IPS-20b (cell line): Measurements from ENCODE around the gene B9D1.

Source experiments
- H3K27ac ChIP-seq: one replicate; pipeline ENCODE4 v1.5.1; 2013; ENCODE audit warnings: low read length
- H3K27me3 ChIP-seq: 2 replicates; pipeline ENCODE4 v1.6.1; 2013; ENCODE audit warnings: mild to moderate bottlenecking, low read length, inconsistent platforms; ENCODE audit not compliant: insufficient read depth
- H3K36me3 ChIP-seq: 2 replicates; pipeline ENCODE4 v1.6.1; 2013; ENCODE audit warnings: low read depth, mild to moderate bottlenecking, inconsistent platforms, low read length, moderate library complexity; ENCODE audit not compliant: insufficient read depth
- H3K4me1 ChIP-seq: 2 replicates; pipeline ENCODE4 v1.6.1; 2013; ENCODE audit warnings: mild to moderate bottlenecking, control low read depth, inconsistent platforms, low read length, moderate library complexity; ENCODE audit not compliant: insufficient read depth
- H3K4me3 ChIP-seq: 2 replicates; pipeline ENCODE4 v1.5.1; 2013; ENCODE audit warnings: mild to moderate bottlenecking, low read length, inconsistent platforms
- H3K9ac ChIP-seq: 2 replicates; pipeline ENCODE4 v1.6.1; 2013; ENCODE audit warnings: low read depth, mild to moderate bottlenecking, inconsistent platforms, low read length, moderate library complexity
- H3K9me3 ChIP-seq: 2 replicates; pipeline ENCODE4 v1.6.1; 2013; ENCODE audit warnings: mild to moderate bottlenecking, low read depth, low read length, inconsistent platforms; ENCODE audit not compliant: insufficient read depth

Gene B9D1

GRCh38 chr17:19386974-19387920 lies 24.7 kb upstream of the B9D1 start, which contains the start of gene MFAP4:
MFAP4 (minus strand) TSS chr17:19387190; CDS start chr17:19387155, 35 bp downstream.
- no peaks in the 10 kb centered on the region for H3K27me3 ChIP-seq
- peak within 1 kb of the TSS; percentile 48; the same call in 1 of the 2 replicates for H3K4me3 ChIP-seq
- H3K9me3 ChIP-seq: no peaks in the 10 kb centered on the region
- H3K9ac ChIP-seq: peak within 1 kb of the TSS; percentile 75
- H3K4me1 ChIP-seq: peaks cover 12% of the 10 kb centered on the region; the same call in 1 of the 2 replicates
- H3K27ac ChIP-seq: peak within 1 kb of the TSS; percentile 67
- H3K36me3 ChIP-seq: peaks cover 34% of the 10 kb centered on the region

DNA sequence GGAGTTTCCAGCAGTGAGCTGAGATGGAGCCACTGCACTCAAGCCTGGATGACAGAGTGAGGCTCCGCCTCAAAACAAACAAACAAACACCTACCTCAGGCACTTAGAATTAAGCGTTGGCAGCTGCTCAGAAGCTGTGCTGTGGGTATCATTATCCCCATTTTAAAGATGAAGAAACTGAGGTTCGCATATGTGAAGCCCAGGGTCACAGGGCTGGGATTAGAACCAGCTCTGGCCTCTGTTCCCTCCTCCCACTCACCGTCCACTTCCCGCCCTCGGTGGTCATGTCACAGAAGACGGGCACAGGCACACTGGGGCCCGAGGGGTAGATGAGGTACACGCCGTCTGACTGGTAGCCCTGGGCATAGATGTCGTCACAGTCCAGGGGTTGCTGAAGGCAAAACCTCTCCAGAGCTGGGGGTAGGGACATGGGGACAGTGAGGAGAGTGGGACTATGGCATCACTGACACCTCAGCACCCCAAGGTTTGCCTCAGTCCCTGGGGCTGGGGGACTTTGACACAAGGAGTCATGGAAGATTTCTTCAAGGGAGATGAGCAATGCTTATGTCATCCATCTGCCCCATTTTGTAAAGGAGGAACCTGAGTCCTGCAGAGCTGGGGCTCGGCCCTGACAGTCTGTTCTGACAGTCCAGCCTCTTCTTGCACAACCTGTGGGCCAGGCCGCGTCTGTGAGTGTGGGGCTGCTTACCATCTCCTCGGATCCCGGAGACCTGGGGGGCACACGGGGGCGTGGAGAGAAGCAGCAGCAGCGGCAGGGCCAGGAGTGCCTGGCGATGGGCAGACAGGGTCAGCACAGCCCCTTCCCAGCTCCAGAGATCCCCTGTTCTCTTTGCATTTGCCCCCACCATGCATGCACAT lies 23.8 kb upstream of the B9D1 start:
- peaks cover 43% of the 10 kb centered on the region for H3K36me3 ChIP-seq
- H3K27ac ChIP-seq: no peak overlapping the region
- H3K9me3 ChIP-seq: no peaks in the 10 kb centered on the region
- H3K27me3 ChIP-seq: no peaks in the 10 kb centered on the region
- peaks cover 9% of the 10 kb centered on the region; the same call in 1 of the 2 replicates for H3K4me1 ChIP-seq
- peak overlapping the region; percentile 48; the same call in 1 of the 2 replicates for H3K4me3 ChIP-seq
- H3K9ac ChIP-seq: no peak overlapping the region

GRCh38 chr17:19385521-19385983 lies 23.0 kb upstream of the B9D1 start:
- no peaks in the 10 kb centered on the region for H3K9me3 ChIP-seq
- H3K4me1 ChIP-seq: peaks cover 8% of the 10 kb centered on the region; the same call in 1 of the 2 replicates
- peaks cover 50% of the 10 kb centered on the region for H3K36me3 ChIP-seq
- H3K9ac ChIP-seq: no peak overlapping the region
- H3K27ac ChIP-seq: no peak overlapping the region
- no peak overlapping the region for H3K4me3 ChIP-seq
- no peaks in the 10 kb centered on the region for H3K27me3 ChIP-seq

GRCh38 chr17:19384723-19385391 lies 22.3 kb upstream of the B9D1 start:
- no peaks in the 10 kb centered on the region for H3K27me3 ChIP-seq
- H3K4me3 ChIP-seq: no peak overlapping the region
- no peak overlapping the region for H3K27ac ChIP-seq
- no peaks in the 10 kb centered on the region for H3K9me3 ChIP-seq
- no peak overlapping the region for H3K9ac ChIP-seq
- peaks cover 57% of the 10 kb centered on the region for H3K36me3 ChIP-seq
- peaks cover 8% of the 10 kb centered on the region; the same call in 1 of the 2 replicates for H3K4me1 ChIP-seq

DNA sequence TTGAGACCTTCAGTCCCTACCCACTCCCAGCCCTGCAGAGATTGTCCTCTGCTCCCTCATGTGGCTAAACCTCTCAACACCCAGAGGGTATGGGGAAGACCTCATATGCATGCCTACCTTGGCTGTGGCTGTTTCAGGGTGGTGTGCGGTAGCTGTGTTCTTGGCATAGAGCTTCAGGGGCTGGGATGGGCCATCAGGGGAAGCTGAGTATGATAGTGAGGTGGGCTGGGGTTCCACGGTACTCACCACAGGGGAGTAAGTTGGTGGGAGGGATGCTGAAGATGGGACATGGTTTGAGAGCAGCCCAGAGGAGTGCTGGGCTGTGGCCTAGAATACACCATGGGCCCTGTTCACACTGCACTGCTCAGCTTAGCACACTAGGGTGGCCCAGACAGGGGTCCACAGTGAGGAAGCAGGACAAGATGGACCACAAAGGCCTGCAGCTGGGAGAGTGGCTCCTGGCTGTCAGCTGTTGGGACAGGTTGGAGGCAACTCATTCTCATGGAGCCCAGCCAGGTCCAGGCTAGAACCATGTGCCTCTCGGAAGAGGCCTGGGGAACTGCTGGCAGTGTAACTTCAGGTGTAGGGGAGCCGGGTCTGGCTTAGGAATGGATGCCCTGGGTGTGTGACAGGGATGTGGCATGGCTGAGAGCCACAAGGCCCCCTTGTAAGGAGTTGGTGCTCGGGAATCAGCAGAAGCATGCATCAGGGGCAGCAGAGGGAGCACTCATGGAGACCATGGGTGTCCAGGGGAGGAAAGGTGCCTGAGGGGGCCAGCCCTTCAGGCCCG lies 21.4 kb upstream of the B9D1 start:
- H3K36me3 ChIP-seq: peaks cover 62% of the 10 kb centered on the region
- no peak overlapping the region for H3K4me3 ChIP-seq
- H3K27ac ChIP-seq: no peak overlapping the region
- H3K9me3 ChIP-seq: no peaks in the 10 kb centered on the region
- no peak overlapping the region for H3K9ac ChIP-seq
- H3K27me3 ChIP-seq: no peaks in the 10 kb centered on the region
- H3K4me1 ChIP-seq: peaks cover 8% of the 10 kb centered on the region; the same call in 1 of the 2 replicates

DNA sequence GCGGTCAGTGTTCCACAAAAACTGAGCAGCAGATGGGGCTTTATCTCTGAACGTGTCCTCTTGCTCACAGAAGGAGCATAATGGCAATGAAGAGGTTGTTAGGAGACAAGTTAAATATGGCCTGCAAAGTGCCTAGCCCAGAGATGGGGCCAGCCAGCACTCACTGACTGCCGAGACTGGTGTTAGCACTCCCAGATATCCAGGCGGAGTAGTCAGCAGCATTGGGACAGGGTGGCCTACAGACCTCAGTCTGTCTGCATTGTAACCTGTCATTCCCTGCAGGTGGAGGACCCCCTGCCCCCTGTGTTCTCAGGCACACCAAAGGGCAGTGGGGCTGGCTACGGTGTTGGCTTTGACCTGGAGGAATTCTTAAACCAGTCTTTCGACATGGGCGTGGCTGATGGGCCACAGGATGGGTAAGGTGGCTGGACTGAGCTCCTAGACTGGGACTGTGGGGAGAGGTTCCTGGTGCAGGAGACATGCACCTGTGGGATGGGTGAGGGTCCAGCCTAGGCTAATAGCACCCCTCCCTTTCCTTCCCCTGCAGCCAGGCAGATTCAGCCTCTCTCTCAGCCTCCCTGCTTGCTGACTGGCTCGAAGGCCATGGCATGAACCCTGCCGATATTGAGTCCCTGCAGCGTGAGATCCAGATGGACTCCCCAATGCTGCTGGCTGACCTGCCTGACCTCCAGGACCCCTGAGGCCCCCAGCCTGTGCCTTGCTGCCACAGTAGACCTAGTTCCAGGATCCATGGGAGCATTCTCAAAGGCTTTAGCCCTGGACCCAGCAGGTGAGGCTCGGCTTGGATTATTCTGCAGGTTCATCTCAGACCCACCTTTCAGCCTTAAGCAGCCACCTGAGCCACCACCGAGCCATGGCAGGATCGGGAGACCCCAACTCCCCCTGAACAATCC lies 20.3 kb upstream of the B9D1 start:
- no peaks in the 10 kb centered on the region for H3K9me3 ChIP-seq
- H3K27me3 ChIP-seq: no peaks in the 10 kb centered on the region
- H3K36me3 ChIP-seq: peaks cover 62% of the 10 kb centered on the region
- no peak overlapping the region for H3K9ac ChIP-seq
- no peak overlapping the region for H3K4me3 ChIP-seq
- peaks cover 4% of the 10 kb centered on the region; the same call in 1 of the 2 replicates for H3K4me1 ChIP-seq
- H3K27ac ChIP-seq: no peak overlapping the region

- Histone ChIP-seq H3K27ac (no peak overlapping the region), H3K27me3 (no peaks in the 10 kb centered on the region), H3K9me3 (no peaks in the 10 kb centered on the region), H3K9ac (no peak overlapping the region), H3K4me1 (no peaks in the 10 kb centered on the region; the same call in 1 of the 2 replicates), H3K4me3 (no peak overlapping the region), H3K36me3 (peaks cover 62% of the 10 kb centered on the region)
Observed at GRCh38 chr17:19381741-19382444, 19.4 kb upstream of the B9D1 start.

DNA sequence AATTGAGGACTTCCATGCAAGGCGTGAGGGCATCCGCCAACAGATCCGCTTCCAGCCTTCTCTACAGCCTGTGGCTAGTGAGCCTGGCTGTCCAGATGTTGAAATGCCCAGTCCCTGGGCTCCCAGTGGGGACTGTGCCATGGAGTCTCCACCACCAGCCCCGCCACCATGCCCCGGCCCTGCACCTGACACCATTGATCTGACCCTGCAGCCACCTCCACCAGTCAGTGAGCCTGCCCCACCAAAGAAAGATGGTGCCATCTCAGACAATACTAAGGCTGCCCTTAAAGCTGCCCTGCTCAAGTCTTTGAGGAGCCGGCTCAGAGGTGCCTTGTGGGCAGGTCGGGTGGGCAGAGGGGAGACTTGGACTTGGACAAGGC lies 18.8 kb upstream of the B9D1 start:
- H3K4me3 ChIP-seq: no peak overlapping the region
- H3K9me3 ChIP-seq: no peaks in the 10 kb centered on the region
- H3K27ac ChIP-seq: no peak overlapping the region
- peaks cover 62% of the 10 kb centered on the region for H3K36me3 ChIP-seq
- no peaks in the 10 kb centered on the region; the same call in 1 of the 2 replicates for H3K4me1 ChIP-seq
- H3K27me3 ChIP-seq: no peaks in the 10 kb centered on the region
- no peak overlapping the region for H3K9ac ChIP-seq

DNA sequence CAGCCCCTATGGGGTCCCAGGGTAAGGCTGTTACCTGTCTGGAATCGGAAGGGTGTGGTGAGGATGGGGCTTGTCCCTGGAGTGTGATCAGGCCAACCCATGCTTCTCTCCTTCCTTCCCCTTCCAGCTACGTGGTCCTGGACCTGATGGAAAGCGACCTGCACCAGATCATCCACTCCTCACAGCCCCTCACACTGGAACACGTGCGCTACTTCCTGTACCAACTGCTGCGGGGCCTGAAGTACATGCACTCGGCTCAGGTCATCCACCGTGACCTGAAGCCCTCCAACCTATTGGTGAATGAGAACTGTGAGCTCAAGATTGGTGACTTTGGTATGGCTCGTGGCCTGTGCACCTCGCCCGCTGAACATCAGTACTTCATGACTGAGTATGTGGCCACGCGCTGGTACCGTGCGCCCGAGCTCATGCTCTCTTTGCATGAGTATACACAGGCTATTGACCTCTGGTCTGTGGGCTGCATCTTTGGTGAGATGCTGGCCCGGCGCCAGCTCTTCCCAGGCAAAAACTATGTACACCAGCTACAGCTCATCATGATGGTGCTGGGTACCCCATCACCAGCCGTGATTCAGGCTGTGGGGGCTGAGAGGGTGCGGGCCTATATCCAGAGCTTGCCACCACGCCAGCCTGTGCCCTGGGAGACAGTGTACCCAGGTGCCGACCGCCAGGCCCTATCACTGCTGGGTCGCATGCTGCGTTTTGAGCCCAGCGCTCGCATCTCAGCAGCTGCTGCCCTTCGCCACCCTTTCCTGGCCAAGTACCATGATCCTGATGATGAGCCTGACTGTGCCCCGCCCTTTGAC lies 18.2 kb upstream of the B9D1 start:
- Histone ChIP-seq H3K4me1 (no peaks in the 10 kb centered on the region; the same call in 1 of the 2 replicates), H3K9me3 (no peaks in the 10 kb centered on the region), H3K9ac (no peak overlapping the region), H3K4me3 (no peak overlapping the region), H3K27ac (no peak overlapping the region), H3K27me3 (no peaks in the 10 kb centered on the region), H3K36me3 (peaks cover 62% of the 10 kb centered on the region)
